Measurements from ENCODE around the gene CALU. TPM values are rescaled to one million over a fixed set of nuclear protein-coding genes. Genes with fewer than 3 reads are reported as not detected.

CALU gene
- total RNA-seq, 2 experiments from 2014 or later, result 28.4 to 29.9 TPM

- Mint-ChIP-seq H3K27ac (no peak overlapping the region), H3K4me3 (no peak overlapping the region), H3K4me1 (ENCODE audit: low read depth) (peaks cover 6% of the 10 kb centered on the region), H3K27me3 (peaks cover 60% of the 10 kb centered on the region), H3K36me3 (ENCODE audit: low read depth) (no peaks in the 10 kb centered on the region), H3K9me3 (no peaks in the 10 kb centered on the region)
- intact Hi-C loops (cut with DNase I, micrococcal nuclease), result no loop called here
- TF ChIP-seq, protein P1, sequence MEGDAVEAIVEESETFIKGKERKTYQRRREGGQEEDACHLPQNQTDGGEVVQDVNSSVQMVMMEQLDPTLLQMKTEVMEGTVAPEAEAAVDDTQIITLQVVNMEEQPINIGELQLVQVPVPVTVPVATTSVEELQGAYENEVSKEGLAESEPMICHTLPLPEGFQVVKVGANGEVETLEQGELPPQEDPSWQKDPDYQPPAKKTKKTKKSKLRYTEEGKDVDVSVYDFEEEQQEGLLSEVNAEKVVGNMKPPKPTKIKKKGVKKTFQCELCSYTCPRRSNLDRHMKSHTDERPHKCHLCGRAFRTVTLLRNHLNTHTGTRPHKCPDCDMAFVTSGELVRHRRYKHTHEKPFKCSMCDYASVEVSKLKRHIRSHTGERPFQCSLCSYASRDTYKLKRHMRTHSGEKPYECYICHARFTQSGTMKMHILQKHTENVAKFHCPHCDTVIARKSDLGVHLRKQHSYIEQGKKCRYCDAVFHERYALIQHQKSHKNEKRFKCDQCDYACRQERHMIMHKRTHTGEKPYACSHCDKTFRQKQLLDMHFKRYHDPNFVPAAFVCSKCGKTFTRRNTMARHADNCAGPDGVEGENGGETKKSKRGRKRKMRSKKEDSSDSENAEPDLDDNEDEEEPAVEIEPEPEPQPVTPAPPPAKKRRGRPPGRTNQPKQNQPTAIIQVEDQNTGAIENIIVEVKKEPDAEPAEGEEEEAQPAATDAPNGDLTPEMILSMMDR (IDR thresholded peaks at IDR 0.05), result no peak
- ATAC-seq (ENCODE audit: poor library complexity), result no peak
- Histone ChIP-seq H3K36me3 (ENCODE audit: insufficient read depth, low read length) (no peaks in the 10 kb centered on the region), H3K27me3 (ENCODE audit: control insufficient read depth in 1 of 2, insufficient read depth in 2 of 2, low read length in 2 of 2) (peaks cover 36 to 51% of the 10 kb centered on the region in 2 experiments), H3K9me3 (ENCODE audit: control insufficient read depth in 1 of 2, insufficient read depth in 1 of 2, low read length in 2 of 2) (peaks cover 0 to 10% of the 10 kb centered on the region in 2 experiments), H3K4me3 (ENCODE audit: low read length) (no peak overlapping the region), H3K27ac (ENCODE audit: low read depth in 1 of 2, low read length in 2 of 2) (no peak overlapping the region), H3K4me1 (ENCODE audit: insufficient read depth, low read length) (peaks cover 7% of the 10 kb centered on the region)
- ChIA-PET POLR2A (interaction anchor here (0.6 kb wide), 1 partner anchor 240 kb away, joined by 3 read pairs; no protein-coding TSS in a partner anchor), CTCF (no interaction called here)
- no peak for DNase-seq
Measured at GRCh38 chr7:128699196-128699712, 39.9 kb upstream of the CALU start.

GRCh38 chr7:128699895-128700294 is 39.3 kb upstream of the CALU start:
- Mint-ChIP-seq H3K4me3 (no peak overlapping the region), H3K27ac (no peak overlapping the region), H3K9me3 (no peaks in the 10 kb centered on the region), H3K4me1 (ENCODE audit: low read depth) (peaks cover 6% of the 10 kb centered on the region), H3K27me3 (peaks cover 55% of the 10 kb centered on the region), H3K36me3 (ENCODE audit: low read depth) (no peaks in the 10 kb centered on the region)
- intact Hi-C loops (cut with DNase I, micrococcal nuclease), result no loop called here
- ATAC-seq (ENCODE audit: poor library complexity) (no peak), DNase-seq (no peak)
- Histone ChIP-seq H3K27ac (ENCODE audit: low read depth in 1 of 2, low read length in 2 of 2) (no peak overlapping the region), H3K9me3 (ENCODE audit: control insufficient read depth in 1 of 2, insufficient read depth in 1 of 2, low read length in 2 of 2) (peaks cover 0 to 10% of the 10 kb centered on the region in 2 experiments), H3K36me3 (ENCODE audit: insufficient read depth, low read length) (no peaks in the 10 kb centered on the region), H3K4me1 (ENCODE audit: insufficient read depth, low read length) (peaks cover 7% of the 10 kb centered on the region), H3K4me3 (ENCODE audit: low read length) (no peak overlapping the region), H3K27me3 (ENCODE audit: control insufficient read depth in 1 of 2, insufficient read depth in 2 of 2, low read length in 2 of 2) (peaks cover 36 to 49% of the 10 kb centered on the region in 2 experiments)
- POLR2A ChIA-PET, result interaction anchor here (0.6 kb wide), 1 partner anchor 240 kb away, joined by 3 read pairs; no protein-coding TSS in a partner anchor
- TF ChIP-seq, protein P1 (IDR thresholded peaks at IDR 0.05), result no peak
- CTCF ChIA-PET, result interaction anchor here (0.7 kb wide), 1 partner anchor 639 kb away, joined by 3 read pairs; no protein-coding TSS in a partner anchor

- ATAC-seq (ENCODE audit: poor library complexity), result no peak
- CTCF ChIA-PET, result no interaction called here
- peaks cover 7% of the 10 kb centered on the region for H3K4me1 ChIP-seq (ENCODE audit: insufficient read depth, low read length)
- Mint-ChIP-seq H3K9me3 (no peaks in the 10 kb centered on the region), H3K4me3 (no peak overlapping the region), H3K4me1 (ENCODE audit: low read depth) (peaks cover 6% of the 10 kb centered on the region), H3K27ac (no peak overlapping the region), H3K36me3 (ENCODE audit: low read depth) (no peaks in the 10 kb centered on the region), H3K27me3 (peaks cover 45% of the 10 kb centered on the region)
- H3K9me3 ChIP-seq (ENCODE audit: control insufficient read depth in 1 of 2, insufficient read depth in 1 of 2, low read length in 2 of 2), result peaks cover 0 to 10% of the 10 kb centered on the region in 2 experiments
- intact Hi-C loops (cut with DNase I, micrococcal nuclease), result no loop called here
- no peaks in the 10 kb centered on the region for H3K36me3 ChIP-seq (ENCODE audit: insufficient read depth, low read length)
- no peak overlapping the region for H3K4me3 ChIP-seq (ENCODE audit: low read length)
- no peak overlapping the region for H3K27ac ChIP-seq (ENCODE audit: low read depth in 1 of 2, low read length in 2 of 2)
- TF ChIP-seq, protein P1 (IDR thresholded peaks at IDR 0.05), result no peak
- peaks cover 33 to 44% of the 10 kb centered on the region in 2 experiments for H3K27me3 ChIP-seq (ENCODE audit: control insufficient read depth in 1 of 2, insufficient read depth in 2 of 2, low read length in 2 of 2)
- no peak for DNase-seq
- POLR2A ChIA-PET, result no interaction called here
Measured at GRCh38 chr7:128701062-128701785, 37.9 kb upstream of the CALU start.
